ENCODE measurements around the gene PTPRG. TPM values are rescaled to one million over a fixed set of nuclear protein-coding genes. Genes with fewer than 3 reads are reported as not detected.

PTPRG gene
- total and polyA plus RNA-seq, 2 of the 13 experiments (the other 11 are each of a cell fraction or from before 2014, with no cell fraction given), result 8.0 to 25.3 TPM

- in situ Hi-C loops (cut with HindIII; ENCODE audit: extremely low pct_ligation_motif_present, low pct_unique_long_range_greater_than_20kb), result no loop called here
- 95% methylated on average over 3 of the region's 3 CpGs for WGBS (ENCODE audit: low lambda C conversion rate)
- no TSS peak for BruUV-seq (replicated peaks)
- Histone ChIP-seq H3K9ac (ENCODE audit: insufficient read depth, low read depth, low read length) (no peak overlapping the region), H3K9me3 (ENCODE audit: low read length) (no peaks in the 10 kb centered on the region), H3K4me3 (replicated peaks in 1 of 3; ENCODE audit: insufficient read depth in 1 of 3, low read depth in 2 of 3, low read length in 3 of 3) (no peak overlapping the region), H4K20me1 (ENCODE audit: insufficient read depth, low read length) (no peaks in the 10 kb centered on the region), H3K4me1 (ENCODE audit: insufficient read depth, low read length) (peaks cover 31% of the 10 kb centered on the region), H3K27me3 (ENCODE audit: control insufficient read depth in 1 of 2, insufficient read depth in 2 of 2, low read length in 2 of 2) (no peaks in the 10 kb centered on the region), H2AFZ (ENCODE audit: low read length) (no peak overlapping the region), H3K36me3 (replicated peaks in 1 of 2; ENCODE audit: control insufficient read depth in 1 of 2, insufficient read depth in 2 of 2, low read length in 2 of 2) (0 out of 5 replicates have a peak, but pooled peaks cover 0 to 1% of the 10 kb centered on the region in 2 experiments), H3K4me2 (ENCODE audit: low read depth, low read length) (no peak overlapping the region), H3K79me2 (ENCODE audit: insufficient read depth, low read length) (no peaks in the 10 kb centered on the region), H3K27ac (ENCODE audit: extremely low read length, insufficient read depth, low read length) (no peak overlapping the region)
- TF ChIP-seq, protein P1, sequence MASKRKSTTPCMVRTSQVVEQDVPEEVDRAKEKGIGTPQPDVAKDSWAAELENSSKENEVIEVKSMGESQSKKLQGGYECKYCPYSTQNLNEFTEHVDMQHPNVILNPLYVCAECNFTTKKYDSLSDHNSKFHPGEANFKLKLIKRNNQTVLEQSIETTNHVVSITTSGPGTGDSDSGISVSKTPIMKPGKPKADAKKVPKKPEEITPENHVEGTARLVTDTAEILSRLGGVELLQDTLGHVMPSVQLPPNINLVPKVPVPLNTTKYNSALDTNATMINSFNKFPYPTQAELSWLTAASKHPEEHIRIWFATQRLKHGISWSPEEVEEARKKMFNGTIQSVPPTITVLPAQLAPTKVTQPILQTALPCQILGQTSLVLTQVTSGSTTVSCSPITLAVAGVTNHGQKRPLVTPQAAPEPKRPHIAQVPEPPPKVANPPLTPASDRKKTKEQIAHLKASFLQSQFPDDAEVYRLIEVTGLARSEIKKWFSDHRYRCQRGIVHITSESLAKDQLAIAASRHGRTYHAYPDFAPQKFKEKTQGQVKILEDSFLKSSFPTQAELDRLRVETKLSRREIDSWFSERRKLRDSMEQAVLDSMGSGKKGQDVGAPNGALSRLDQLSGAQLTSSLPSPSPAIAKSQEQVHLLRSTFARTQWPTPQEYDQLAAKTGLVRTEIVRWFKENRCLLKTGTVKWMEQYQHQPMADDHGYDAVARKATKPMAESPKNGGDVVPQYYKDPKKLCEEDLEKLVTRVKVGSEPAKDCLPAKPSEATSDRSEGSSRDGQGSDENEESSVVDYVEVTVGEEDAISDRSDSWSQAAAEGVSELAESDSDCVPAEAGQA (IDR thresholded peaks at IDR 0.05; ENCODE audit: low read depth), result no peak
- TF ChIP-seq, protein P1 (CRISPR knock-in tag; IDR thresholded peaks at IDR 0.05; ENCODE audit: borderline replicate concordance), result no peak
- TF ChIP-seq EHMT2 (IDR thresholded peaks at IDR 0.05; ENCODE audit: borderline replicate concordance, low read depth, low read length), result no peak
- TF ChIP-seq AFF4 (CRISPR knock-in tag; IDR thresholded peaks at IDR 0.05), result no peak
- no peak for TF ChIP-seq ERF (CRISPR knock-in tag; IDR thresholded peaks at IDR 0.05)
- no peak for TF ChIP-seq HINFP (CRISPR knock-in tag; IDR thresholded peaks at IDR 0.05; ENCODE audit: low read depth)
- no peak for TF ChIP-seq ZBTB7A (CRISPR knock-in tag; IDR thresholded peaks at IDR 0.05)
- ChIA-PET CTCF (ENCODE audit: low intra/inter-chr PET ratio, low total read pairs) (no interaction called here), POLR2A (no interaction called here)
- FAIRE-seq (no peak), DNase-seq (ENCODE audit: low spot score) (no peak), ATAC-seq (no peak)
- intact Hi-C loops (cut with micrococcal nuclease; ENCODE audit: unreplicated experiment), result no loop called here
These were observed 244.2 kb downstream of the PTPRG start for GRCh38 chr3:61805510-61806080.

All from HepG2 (cell line).